Measurements from ENCODE around the gene RNASET2. TPM values are rescaled to one million over a fixed set of nuclear protein-coding genes. Genes with fewer than 3 reads are reported as not detected.
"Not testable (repeated sequence)": the region's sequence is repeated elsewhere in the genome, so short reads cannot be mapped to it uniquely, and the experiment has no call there.

The RNASET2 gene
- polyA plus RNA-seq, 6 donors from 2014 or later = 472 to 744 (median 534) TPM

- peak overlapping the region; percentile 71 to 89 (median 88) for H3K27ac Mint-ChIP-seq
- H3K27me3 Mint-ChIP-seq = no peaks in the 10 kb centered on the region
- peaks cover 21 to 31% of the 10 kb centered on the region in 2 donors for H3K36me3 Mint-ChIP-seq
Observed at GRCh38 chr6:166927240-166927934, 29.0 kb downstream of the RNASET2 start.

GRCh38 chr6:166926748-166927147, 29.6 kb downstream of the RNASET2 start:
- H3K4me1 Mint-ChIP-seq = peaks cover 50 to 54% (median 52%) of the 10 kb centered on the region in 3 donors
- no peaks in the 10 kb centered on the region for H3K27me3 Mint-ChIP-seq
- peak overlapping the region in 1 of 8 donors; percentile 38 for H3K4me3 Mint-ChIP-seq
- DNase-seq (no peak), ATAC-seq (ENCODE audit: low read depth in 2 of 2) (no peak)
- no peaks in the 10 kb centered on the region for H3K9me3 Mint-ChIP-seq
- H3K27ac Mint-ChIP-seq = peak overlapping the region in 4 of 6 donors; percentile 39 to 88 (median 79)
- peaks cover 16 to 24% of the 10 kb centered on the region in 2 donors for H3K36me3 Mint-ChIP-seq

More at GRCh38 chr6:166927240-166927934, 29.0 kb downstream of the RNASET2 start:
- Mint-ChIP-seq H3K4me3 (no peak overlapping the region), H3K4me1 (peaks cover 54 to 61% (median 58%) of the 10 kb centered on the region in 3 donors), H3K9me3 (no peaks in the 10 kb centered on the region)
- ATAC-seq (ENCODE audit: low read depth in 2 of 2) = no peak
- DNase-seq = no peak

- DNase-seq = no peak
- Mint-ChIP-seq H3K4me1 (peaks cover 39 to 41% (median 40%) of the 10 kb centered on the region in 3 donors), H3K27ac (peak overlapping the region in 5 of 6 donors; percentile 80 to 94 (median 81)), H3K36me3 (peaks cover 10 to 18% of the 10 kb centered on the region in 2 donors), H3K27me3 (no peaks in the 10 kb centered on the region), H3K9me3 (no peaks in the 10 kb centered on the region), H3K4me3 (peak overlapping the region in 1 of 8 donors; percentile 80)
- ATAC-seq (ENCODE audit: low read depth in 2 of 2) = no peak
Observed at GRCh38 chr6:166925141-166925996, 31.0 kb downstream of the RNASET2 start.

- ATAC-seq (ENCODE audit: low read depth in 2 of 2) (no peak), DNase-seq (no peak)
- peaks cover 7 to 18% of the 10 kb centered on the region in 2 donors for H3K36me3 Mint-ChIP-seq
- no peak overlapping the region for H3K4me3 Mint-ChIP-seq
- peaks cover 30 to 33% (median 32%) of the 10 kb centered on the region in 3 donors for H3K4me1 Mint-ChIP-seq
- H3K27ac Mint-ChIP-seq = peak overlapping the region in 5 of 6 donors; percentile 67 to 94 (median 84)
- H3K9me3 Mint-ChIP-seq = no peaks in the 10 kb centered on the region
- no peaks in the 10 kb centered on the region for H3K27me3 Mint-ChIP-seq
Observed at GRCh38 chr6:166924531-166924930, 31.8 kb downstream of the RNASET2 start.

- ATAC-seq (ENCODE audit: low read depth in 2 of 2) (no peak), DNase-seq (no peak)
- Mint-ChIP-seq H3K36me3 (peaks cover 4 to 12% of the 10 kb centered on the region in 2 donors), H3K27me3 (no peaks in the 10 kb centered on the region), H3K4me3 (no peak overlapping the region), H3K4me1 (peaks cover 17 to 23% (median 19%) of the 10 kb centered on the region in 3 donors), H3K27ac (no peak overlapping the region), H3K9me3 (no peaks in the 10 kb centered on the region)
Observed at GRCh38 chr6:166922937-166923336, 33.4 kb downstream of the RNASET2 start.

GRCh38 chr6:166921570-166921969, 34.8 kb downstream of the RNASET2 start:
- Mint-ChIP-seq H3K9me3 (peaks cover 0 to 4% (median 0%) of the 10 kb centered on the region in 7 donors), H3K27me3 (no peaks in the 10 kb centered on the region), H3K4me1 (peaks cover 6 to 17% (median 14%) of the 10 kb centered on the region in 3 donors), H3K36me3 (no peaks in the 10 kb centered on the region), H3K4me3 (peak overlapping the region in 1 of 8 donors; percentile 23), H3K27ac (peak overlapping the region in 5 of 6 donors; percentile 22 to 69 (median 37))
- no peak for DNase-seq
- no peak for ATAC-seq (ENCODE audit: low read depth in 2 of 2)

GRCh38 chr6:166916824-166917223, 39.5 kb downstream of the RNASET2 start:
- Mint-ChIP-seq H3K27me3 (no peaks in the 10 kb centered on the region), H3K4me1 (peaks cover 0 to 10% (median 0%) of the 10 kb centered on the region in 3 donors), H3K4me3 (no peak overlapping the region), H3K36me3 (peaks cover 0 to 5% of the 10 kb centered on the region in 2 donors), H3K27ac (no peak overlapping the region), H3K9me3 (peaks cover 0 to 7% (median 0%) of the 10 kb centered on the region in 7 donors)
- DNase-seq = no peak
- ATAC-seq (ENCODE audit: low read depth in 2 of 2) = no peak

GRCh38 chr6:166915484-166915883, 40.9 kb downstream of the RNASET2 start:
- not testable (repeated sequence) for H3K36me3 Mint-ChIP-seq; H3K4me3 Mint-ChIP-seq; DNase-seq; ATAC-seq (ENCODE audit: low read depth in 2 of 2); H3K9me3 Mint-ChIP-seq; H3K27ac Mint-ChIP-seq; H3K27me3 Mint-ChIP-seq
- peaks cover 6 to 23% (median 12%) of the 10 kb centered on the region in 3 donors for H3K4me1 Mint-ChIP-seq

GRCh38 chr6:166914952-166915351, 41.4 kb downstream of the RNASET2 start:
- H3K27me3 Mint-ChIP-seq; H3K27ac Mint-ChIP-seq; ATAC-seq (ENCODE audit: low read depth in 2 of 2): not testable (repeated sequence)

GRCh38 chr6:166911248-166911677, 45.1 kb downstream of the RNASET2 start:
- peaks cover 0 to 2% (median 0%) of the 10 kb centered on the region in 7 donors for H3K9me3 Mint-ChIP-seq
- peak overlapping the region in 4 of 6 donors; percentile 2 to 91 (median 25) for H3K27ac Mint-ChIP-seq
- H3K4me3 Mint-ChIP-seq = no peak overlapping the region
- ATAC-seq (ENCODE audit: low read depth in 2 of 2) (no peak), DNase-seq (no peak)
- peaks cover 36 to 59% (median 47%) of the 10 kb centered on the region in 3 donors for H3K4me1 Mint-ChIP-seq
- peaks cover 0 to 5% of the 10 kb centered on the region in 2 donors for H3K36me3 Mint-ChIP-seq
- no peaks in the 10 kb centered on the region for H3K27me3 Mint-ChIP-seq

More at GRCh38 chr6:166914952-166915351, 41.4 kb downstream of the RNASET2 start:
- not testable (repeated sequence) for H3K4me3 Mint-ChIP-seq, H3K36me3 Mint-ChIP-seq, H3K9me3 Mint-ChIP-seq, DNase-seq
- peaks cover 6 to 27% (median 16%) of the 10 kb centered on the region in 3 donors for H3K4me1 Mint-ChIP-seq

- Mint-ChIP-seq H3K27ac (peak overlapping the region in 1 of 6 donors; percentile 0), H3K9me3 (peaks cover 0 to 2% (median 0%) of the 10 kb centered on the region in 7 donors), H3K4me3 (peak overlapping the region in 1 of 8 donors; percentile 36), H3K27me3 (no peaks in the 10 kb centered on the region), H3K4me1 (peaks cover 36 to 60% (median 49%) of the 10 kb centered on the region in 3 donors), H3K36me3 (peaks cover 0 to 5% of the 10 kb centered on the region in 2 donors)
- ATAC-seq (ENCODE audit: low read depth in 2 of 2) = no peak
- no peak for DNase-seq
Observed at GRCh38 chr6:166910601-166911000, 45.7 kb downstream of the RNASET2 start.

GRCh38 chr6:166908811-166909210, 47.5 kb downstream of the RNASET2 start:
- peak overlapping the region in 3 of 8 donors; percentile 11 to 81 (median 72) for H3K4me3 Mint-ChIP-seq
- H3K27ac Mint-ChIP-seq = peak overlapping the region in 5 of 6 donors; percentile 36 to 91 (median 60)
- DNase-seq = no peak
- ATAC-seq (ENCODE audit: low read depth in 2 of 2) = peak; percentile 40 to 69
- H3K27me3 Mint-ChIP-seq = no peaks in the 10 kb centered on the region
- H3K9me3 Mint-ChIP-seq = no peaks in the 10 kb centered on the region
- peaks cover 47 to 63% (median 62%) of the 10 kb centered on the region in 3 donors for H3K4me1 Mint-ChIP-seq
- H3K36me3 Mint-ChIP-seq = no peaks in the 10 kb centered on the region

Measured in naive B cell (primary cell).